NCI-H510A (cell line): Measurements from ENCODE around the gene OR2T34.
"Not testable (repeated sequence)": the region's sequence is repeated elsewhere in the genome, so short reads cannot be mapped to it uniquely, and the experiment has no call there.

Experiments
- DNase-seq: peaks from one replicate; lab custom pipeline; 2025; lab: John Stamatoyannopoulos, UW

Gene OR2T34

GRCh38 chr1:248574657-248575056, at the start of gene OR2T34:
Gene OR2T34 (minus strand): TSS chr1:248574757. CDS start chr1:248574757, 0 bp downstream.
- not testable (repeated sequence) for DNase-seq

GRCh38 chr1:248622570-248623001, 48.0 kb upstream of the OR2T34 start:
- DNase-seq, result no peak

GRCh38 chr1:248621770-248622169, 47.2 kb upstream of the OR2T34 start:
- DNase-seq, result no peak

- no peak for DNase-seq
These were observed 44.3 kb upstream of the OR2T34 start for GRCh38 chr1:248618878-248619277.

- no peak for DNase-seq
These were observed 43.6 kb upstream of the OR2T34 start for GRCh38 chr1:248618119-248618518.

GRCh38 chr1:248613742-248614141, 39.2 kb upstream of the OR2T34 start:
- DNase-seq, result no peak

GRCh38 chr1:248611883-248612414, 37.4 kb upstream of the OR2T34 start:
- DNase-seq, result no peak

- no peak for DNase-seq
These were observed 35.7 kb upstream of the OR2T34 start for GRCh38 chr1:248610301-248610700.

GRCh38 chr1:248599396-248599795, 24.8 kb upstream of the OR2T34 start:
- DNase-seq, result no peak

- DNase-seq, result no peak
These were observed 23.0 kb upstream of the OR2T34 start, which contains the start of gene OR2T10 for GRCh38 chr1:248597589-248597988. Gene OR2T10 (minus strand): TSS chr1:248597700. CDS start chr1:248593768, 3,932 bp downstream.

- DNase-seq, result no peak
These were observed 22.1 kb upstream of the OR2T34 start for GRCh38 chr1:248596615-248597014.

- no peak for DNase-seq
These were observed 18.7 kb upstream of the OR2T34 start for GRCh38 chr1:248593226-248593625.

- DNase-seq, result no peak
These were observed 18.1 kb upstream of the OR2T34 start for GRCh38 chr1:248592655-248593054.

- no peak for DNase-seq
These were observed 15.5 kb upstream of the OR2T34 start for GRCh38 chr1:248590055-248590454.

GRCh38 chr1:248589334-248589733, 14.8 kb upstream of the OR2T34 start:
- DNase-seq, result no peak

- no peak for DNase-seq
These were observed 10.7 kb upstream of the OR2T34 start for GRCh38 chr1:248585266-248585665.

- DNase-seq, result no peak
These were observed 1.9 kb upstream of the OR2T34 start for GRCh38 chr1:248576260-248576980.

- DNase-seq, result not testable (repeated sequence)
These were observed 701 bp downstream of the OR2T34 start for GRCh38 chr1:248573856-248574255.

- DNase-seq, result not testable (repeated sequence)
These were observed 2.5 kb downstream of the OR2T34 start for GRCh38 chr1:248572049-248572448.

- DNase-seq, result not testable (repeated sequence)
These were observed 3.7 kb downstream of the OR2T34 start for GRCh38 chr1:248570811-248571210.

- not testable (repeated sequence) for DNase-seq
These were observed 5.5 kb downstream of the OR2T34 start for GRCh38 chr1:248569049-248569448.

GRCh38 chr1:248565530-248566373, 8.8 kb downstream of the OR2T34 start:
- DNase-seq, result not testable (repeated sequence)

GRCh38 chr1:248562672-248563071, 11.9 kb downstream of the OR2T34 start, which contains the start of gene OR2T29:
Gene OR2T29 (minus strand): TSS chr1:248562772. CDS start chr1:248559491, 3,281 bp downstream.
- DNase-seq, result not testable (repeated sequence)
